Measurements from ENCODE around the gene SALL1. TPM values are rescaled to one million over a fixed set of nuclear protein-coding genes. Genes with fewer than 3 reads are reported as not detected.

The SALL1 gene
- total and polyA plus RNA-seq, 2 of the 8 experiments (the other 6 are each of a cell fraction or from before 2014, with no cell fraction given): 33.7 to 56.8 TPM

GRCh38 chr16:51168755-51169154 is 17.7 kb upstream of the SALL1 start:
- H2AK5ac ChIP-seq (ENCODE audit: low read depth, low read length): no peak overlapping the region
- TF ChIP-seq POLR2A (IDR thresholded peaks at IDR 0.05; ENCODE audit: control extremely low read depth in 1 of 2, low read depth in 2 of 2, low read length in 2 of 2) (no peak), SRF (IDR thresholded peaks at IDR 0.05; ENCODE audit: low read depth, low read length) (no peak)

More at GRCh38 chr16:51168755-51169154, 17.7 kb upstream of the SALL1 start:
- POLR2A ChIA-PET (ENCODE audit: partially characterized antibody): interaction anchor here (1.4 to 1.7 kb wide), 2 partner anchors 12 to 16 kb away, joined by 4 to 6 read pairs; no protein-coding TSS in a partner anchor
- Histone ChIP-seq H3K23me2 (ENCODE audit: low read depth, low read length) (no peaks in the 10 kb centered on the region), H3K9me3 (ENCODE audit: insufficient read depth in 2 of 2, low read depth in 1 of 2, low read length in 1 of 2) (peaks cover 0 to 7% of the 10 kb centered on the region in 2 experiments; a peak in 3 of 4 replicates), H2BK5ac (ENCODE audit: low read depth, low read length) (no peak overlapping the region), H3K27ac (ENCODE audit: low read depth, low read length) (no peak overlapping the region), H3K4me2 (ENCODE audit: insufficient read depth in 1 of 2, low read depth in 2 of 2, low read length in 2 of 2) (no peak overlapping the region), H3K56ac (replicated peaks; ENCODE audit: insufficient read length, low read depth, low read length) (no peak overlapping the region), H3K9ac (replicated peaks in 1 of 4; ENCODE audit: extremely low read depth in 1 of 4, low read depth in 3 of 4, low read length in 3 of 4) (no peak overlapping the region), H2BK15ac (ENCODE audit: low read length) (no peak overlapping the region), H4K91ac (replicated peaks; ENCODE audit: insufficient read length, low read length) (no peak overlapping the region), H3K79me1 (ENCODE audit: low read depth, low read length) (no peaks in the 10 kb centered on the region), H3K79me2 (ENCODE audit: control insufficient read depth in 1 of 2, insufficient read depth in 2 of 2, low read length in 2 of 2) (no peaks in the 10 kb centered on the region), H2BK120ac (replicated peaks; ENCODE audit: low read depth, low read length) (no peak overlapping the region), H3K4me1 (replicated peaks in 1 of 4; ENCODE audit: control insufficient read depth in 3 of 4, insufficient read depth in 4 of 4, low read length in 3 of 4) (peaks cover 0 to 8% (median 5%) of the 10 kb centered on the region in 4 experiments; a peak in 3 of 7 replicates), H4K20me1 (replicated peaks in 1 of 2; ENCODE audit: control insufficient read depth in 1 of 2, insufficient read depth in 2 of 2, low read length in 2 of 2) (no peaks in the 10 kb centered on the region), H3K14ac (ENCODE audit: insufficient read length) (no peak overlapping the region), H4K5ac (ENCODE audit: insufficient read length, low read depth, low read length) (no peak overlapping the region), H3K36me3 (ENCODE audit: control insufficient read depth in 2 of 4, insufficient read depth in 4 of 4, low read length in 3 of 4) (no peaks in the 10 kb centered on the region), H2AFZ (ENCODE audit: low read length) (no peak overlapping the region), H3K27me3 (replicated peaks in 1 of 4; ENCODE audit: control insufficient read depth in 3 of 4, extremely low read depth in 1 of 4, insufficient read depth in 3 of 4, low read length in 3 of 4) (0 out of 7 replicates have a peak, but pooled peaks cover 0 to 1% (median 0%) of the 10 kb centered on the region in 4 experiments), H3K23ac (ENCODE audit: insufficient read length) (no peak overlapping the region), H4K8ac (ENCODE audit: extremely low read depth, insufficient read depth, low read length) (no peak overlapping the region), H2BK12ac (ENCODE audit: low read depth, low read length) (no peak overlapping the region), H3K4ac (replicated peaks; ENCODE audit: insufficient read length, low read depth, low read length) (no peak overlapping the region), H2BK20ac (ENCODE audit: low read length) (no peak overlapping the region), H3K4me3 (ENCODE audit: extremely low read depth in 1 of 4, insufficient read depth in 2 of 4, low read depth in 3 of 4, low read length in 4 of 4) (no peak overlapping the region), H3K18ac (ENCODE audit: extremely low read depth, low read length) (no peak overlapping the region)
- WGBS, 2 experiments (ENCODE audit: extremely low coverage in 1 of 2, insufficient coverage in 1 of 2, insufficient read length in 1 of 2, insufficient replicate concordance in 2 of 2, low coverage in 1 of 2, low lambda C conversion rate in 2 of 2, missing lambda C conversion rate in 1 of 2): 85% methylated on average over 2 of the region's 2 CpGs; no CpG with 5 or more reads in 1 of the 2 experiments
- FAIRE-seq (no peak), DNase-seq (ENCODE audit: low read depth in 1 of 2, low spot score in 2 of 2) (no peak)
- CTCF ChIA-PET (ENCODE audit: partially characterized antibody): interaction anchor here (1.0 to 1.7 kb wide), 2 partner anchors 9 to 20 kb away, joined by 3 to 4 read pairs; no protein-coding TSS in a partner anchor

Measured in H1 (cell line).